SK-N-SH (cell line): Measurements from ENCODE around the gene SLCO3A1.

ENCODE experiments used
- EP300 ChIP-seq, 2 experiments: IDR thresholded peaks; 2 replicates each; pipeline versions ENCODE4 v1.4.0 to v1.6.1; 2012; ENCODE audit warnings: borderline replicate concordance in 1 of 2, low read depth in 1 of 2, low read length in 1 of 2
- EZH2phosphoT487 ChIP-seq: fragments of 200-600 bp; sonication (generic); IDR thresholded peaks from 2 replicates; pipeline ENCODE4 v1.6.1; 2017; ENCODE audit warnings: low read depth, mixed run types, mild to moderate bottlenecking, antibody characterized with exemption, moderate library complexity, borderline replicate concordance
- MXI1 ChIP-seq: IDR thresholded peaks from 2 replicates; pipeline ENCODE4 v1.6.1; 2012; ENCODE audit warnings: mild to moderate bottlenecking, low read depth, low read length, improper control_type of control experiment
- POLR2AphosphoS5 ChIP-seq: IDR thresholded peaks from 2 replicates; pipeline ENCODE4 v1.6.1; 2012; ENCODE audit warnings: low read depth, low read length
- RAD21 ChIP-seq: IDR thresholded peaks from 2 replicates; pipeline ENCODE4 v1.6.1; 2012; ENCODE audit warnings: mild to moderate bottlenecking, low read length
- TF ChIP-seq, protein P1 (sequence below): fragments of 200-600 bp; sonication (generic); IDR thresholded peaks from 2 replicates; pipeline ENCODE4 v1.6.1; 2017; ENCODE audit warnings: antibody characterized with exemption, mild to moderate bottlenecking, moderate library complexity

DNA sequence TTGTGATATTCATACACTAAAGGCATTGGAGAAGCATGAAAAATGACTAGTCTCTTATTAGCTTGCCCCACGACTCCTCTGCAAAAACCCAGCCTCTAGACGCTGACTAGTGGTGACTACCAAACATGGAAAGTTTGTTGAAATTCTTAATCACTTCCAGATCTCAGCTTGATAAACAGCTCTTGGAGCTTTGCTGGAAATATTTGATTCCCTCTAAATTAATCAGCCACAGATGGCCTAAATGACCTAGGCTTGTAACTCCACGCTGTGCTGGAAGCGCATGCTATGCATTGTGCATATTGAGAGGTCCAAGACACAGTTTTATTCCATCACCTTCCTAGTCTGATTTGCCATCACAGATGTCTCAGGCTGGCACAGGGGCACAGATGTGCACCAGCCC, 295.5 kb downstream of the SLCO3A1 start:
- TF ChIP-seq RAD21, result no peak; the same call in 1 of the 2 replicates
- TF ChIP-seq, protein P1, sequence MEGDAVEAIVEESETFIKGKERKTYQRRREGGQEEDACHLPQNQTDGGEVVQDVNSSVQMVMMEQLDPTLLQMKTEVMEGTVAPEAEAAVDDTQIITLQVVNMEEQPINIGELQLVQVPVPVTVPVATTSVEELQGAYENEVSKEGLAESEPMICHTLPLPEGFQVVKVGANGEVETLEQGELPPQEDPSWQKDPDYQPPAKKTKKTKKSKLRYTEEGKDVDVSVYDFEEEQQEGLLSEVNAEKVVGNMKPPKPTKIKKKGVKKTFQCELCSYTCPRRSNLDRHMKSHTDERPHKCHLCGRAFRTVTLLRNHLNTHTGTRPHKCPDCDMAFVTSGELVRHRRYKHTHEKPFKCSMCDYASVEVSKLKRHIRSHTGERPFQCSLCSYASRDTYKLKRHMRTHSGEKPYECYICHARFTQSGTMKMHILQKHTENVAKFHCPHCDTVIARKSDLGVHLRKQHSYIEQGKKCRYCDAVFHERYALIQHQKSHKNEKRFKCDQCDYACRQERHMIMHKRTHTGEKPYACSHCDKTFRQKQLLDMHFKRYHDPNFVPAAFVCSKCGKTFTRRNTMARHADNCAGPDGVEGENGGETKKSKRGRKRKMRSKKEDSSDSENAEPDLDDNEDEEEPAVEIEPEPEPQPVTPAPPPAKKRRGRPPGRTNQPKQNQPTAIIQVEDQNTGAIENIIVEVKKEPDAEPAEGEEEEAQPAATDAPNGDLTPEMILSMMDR, result no peak
- 0 out of 2 replicates have a peak, but pooled peaks have one; percentile 15 for TF ChIP-seq POLR2AphosphoS5
- TF ChIP-seq EZH2phosphoT487, result no peak
- no peak for TF ChIP-seq MXI1
- no peak for TF ChIP-seq EP300 (IDR thresholded peaks at IDR 0.05; ENCODE audit: borderline replicate concordance in 1 of 2, low read depth in 1 of 2, low read length in 1 of 2)
